Lower lobe of right lung (tissue), 2 donors: ENCODE data around the gene TWNK. TPM values are rescaled to one million over a fixed set of nuclear protein-coding genes. Genes with fewer than 3 reads are reported as not detected.
"Not testable (repeated sequence)": the region's sequence is repeated elsewhere in the genome, so short reads cannot be mapped to it uniquely, and the experiment has no call there.

Experiments used
- ATAC-seq, 2 donors: fragments of 200-7000 bp; cut with Tn5 transposase; one replicate each; pipeline ENCODE4 v1.9.1; 2020 to 2022; ENCODE audit warnings: mild to moderate bottlenecking in 2 of 2, moderate library complexity in 2 of 2
- DNase-seq: peaks from one replicate; pipeline ENCODE4 v3.0.0-alpha.2; 2020
- H3K27ac ChIP-seq: fragments of 200-600 bp; one replicate; pipeline ENCODE4 v1.8.0; 2022
- H3K27me3 ChIP-seq: fragments of 200-600 bp; one replicate; pipeline ENCODE4 v1.8.0; 2022; ENCODE audit warnings: low read depth
- H3K36me3 ChIP-seq: fragments of 200-600 bp; one replicate; pipeline ENCODE4 v1.8.0; 2022; ENCODE audit warnings: mild to moderate bottlenecking
- H3K4me1 ChIP-seq: fragments of 200-600 bp; one replicate; pipeline ENCODE4 v1.8.0; 2022
- H3K4me3 ChIP-seq: fragments of 200-600 bp; one replicate; pipeline ENCODE4 v1.8.0; 2022; ENCODE audit warnings: mild to moderate bottlenecking
- H3K9me3 ChIP-seq: fragments of 200-600 bp; one replicate; pipeline ENCODE4 v1.8.0; 2022
- CTCF ChIP-seq: fragments of 200-600 bp; IDR thresholded peaks from one replicate; pipeline ENCODE4 v1.8.0; 2022; ENCODE audit warnings: antibody characterized with exemption, mild to moderate bottlenecking
- intact Hi-C: fragments of 100-400 bp; cut with DNase I; formaldehyde crosslinking; loops from one replicate; pipeline ENCODE4 v1.11.0; 2022
- total RNA-seq: library from RNA; stranded (reverse); fragmentation: NEBNext Ultra II Directional; extraction: Animal tissue kit (Norgen Biotek cat#: 25700); gene quantifications from one replicate; pipeline ENCODE4 v1.2.1, GENCODE V29; 2021
- donor health status: DM: no; HTN: yes; CAD: no; lungs with severe emphysema.

The TWNK gene
- total RNA-seq, 1 donor from 2014 or later, result 5.8 TPM

GRCh38 chr10:100970076-100970913 lies 17.0 kb upstream of the TWNK start:
- Histone ChIP-seq H3K4me3 (peak overlapping the region; percentile 72), H3K4me1 (peaks cover 17% of the 10 kb centered on the region), H3K36me3 (peaks cover 5% of the 10 kb centered on the region), H3K27ac (no peak overlapping the region), H3K9me3 (no peaks in the 10 kb centered on the region), H3K27me3 (peaks cover 5% of the 10 kb centered on the region)
- DNase-seq (no peak), ATAC-seq (peak; percentile 63 to 76)
- no peak for TF ChIP-seq CTCF
- intact Hi-C loops, result no loop called here

GRCh38 chr10:100970914-100971811 lies 16.2 kb upstream of the TWNK start:
- no peak for DNase-seq

GRCh38 chr10:100972115-100972903 lies 15.0 kb upstream of the TWNK start:
- intact Hi-C loops, result no loop called here
- no peak for TF ChIP-seq CTCF
- H3K27ac ChIP-seq, result no peak overlapping the region
- ATAC-seq, result no peak
- no peak overlapping the region for H3K4me3 ChIP-seq
- peaks cover 5% of the 10 kb centered on the region for H3K27me3 ChIP-seq
- no peaks in the 10 kb centered on the region for H3K9me3 ChIP-seq
- H3K36me3 ChIP-seq, result no peaks in the 10 kb centered on the region
- H3K4me1 ChIP-seq, result peaks cover 17% of the 10 kb centered on the region
- DNase-seq, result no peak

More at GRCh38 chr10:100970914-100971811, 16.2 kb upstream of the TWNK start:
- Histone ChIP-seq H3K27me3 (peaks cover 5% of the 10 kb centered on the region), H3K9me3 (no peaks in the 10 kb centered on the region), H3K4me1 (peaks cover 17% of the 10 kb centered on the region), H3K4me3 (no peak overlapping the region), H3K27ac (no peak overlapping the region), H3K36me3 (no peaks in the 10 kb centered on the region)
- intact Hi-C loops, result no loop called here
- ATAC-seq, result peak; percentile 21 to 24
- no peak for TF ChIP-seq CTCF

- no peaks in the 10 kb centered on the region for H3K9me3 ChIP-seq
- no peak overlapping the region for H3K27ac ChIP-seq
- DNase-seq (no peak), ATAC-seq (no peak)
- H3K36me3 ChIP-seq, result no peaks in the 10 kb centered on the region
- intact Hi-C loops, result no loop called here
- no peak overlapping the region for H3K4me3 ChIP-seq
- H3K4me1 ChIP-seq, result peaks cover 17% of the 10 kb centered on the region
- no peak for TF ChIP-seq CTCF
- H3K27me3 ChIP-seq, result peaks cover 5% of the 10 kb centered on the region
These were observed 14.3 kb upstream of the TWNK start for GRCh38 chr10:100972904-100973535.

GRCh38 chr10:100975397-100975796 lies 11.9 kb upstream of the TWNK start:
- H3K4me1 ChIP-seq, H3K27me3 ChIP-seq, intact Hi-C loops, H3K4me3 ChIP-seq, H3K9me3 ChIP-seq, DNase-seq, H3K36me3 ChIP-seq, H3K27ac ChIP-seq, ATAC-seq: not testable (repeated sequence)
